Dedifferentiated amniotic fluid mesenchymal stem cell (primary cell): ENCODE data around the gene NAE1.

Experiments
- DNase-seq: peaks from one replicate; pipeline ENCODE4 v3.0.0-alpha.2; 2016; ENCODE audit errors: extremely low spot score

NAE1 gene

DNA sequence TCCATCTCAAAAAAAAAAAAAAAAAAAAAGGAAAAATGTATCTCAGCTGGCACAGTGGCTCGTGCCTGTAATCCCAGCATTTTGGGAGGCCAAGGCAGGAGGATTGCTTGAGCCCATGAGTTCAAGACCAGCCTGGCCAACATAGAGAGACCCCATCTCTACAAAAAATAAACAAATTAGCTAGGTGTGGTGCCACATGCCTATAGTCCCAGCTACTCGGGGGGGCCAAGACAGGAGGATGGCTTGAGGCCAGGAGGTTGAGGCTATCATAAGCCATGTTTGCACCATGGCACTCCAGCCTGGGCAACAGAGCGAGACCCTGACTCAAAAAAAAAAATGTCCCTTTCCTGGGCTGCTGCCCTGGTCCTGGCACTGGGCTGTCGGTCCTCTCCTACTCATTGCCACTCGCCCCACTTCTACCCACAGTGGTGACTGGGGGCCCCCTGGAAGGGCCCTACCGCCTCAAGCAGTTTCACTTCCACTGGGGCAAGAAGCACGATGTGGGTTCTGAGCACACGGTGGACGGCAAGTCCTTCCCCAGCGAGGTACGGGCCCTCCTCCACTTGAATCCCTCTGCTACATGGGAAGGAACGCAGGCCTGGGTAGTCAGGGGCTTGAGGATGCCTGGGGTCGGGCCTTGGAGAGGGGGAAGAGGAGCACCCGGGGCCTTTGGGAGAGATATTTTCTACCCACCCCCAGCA is 19.5 kb upstream of the NAE1 start:
- no peak for DNase-seq

DNA sequence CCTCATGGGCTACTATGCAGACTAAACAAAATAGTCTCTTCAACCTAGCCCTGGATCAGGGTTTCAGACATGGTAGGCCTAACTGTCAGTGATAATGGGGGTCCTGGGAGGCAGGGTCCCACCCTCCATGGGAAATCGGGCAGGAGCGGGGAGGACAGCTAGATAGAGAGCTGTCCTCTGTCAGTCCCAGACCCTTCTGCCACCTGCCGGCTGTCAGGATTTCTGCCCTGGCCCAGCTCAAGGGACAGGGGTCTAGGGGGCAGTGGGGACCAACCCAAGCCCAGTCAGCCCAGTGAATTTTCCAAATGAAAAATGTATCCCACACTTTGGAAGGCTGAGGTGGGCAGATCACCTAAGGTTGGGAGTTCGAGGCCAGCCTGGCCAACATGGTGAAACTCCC is 18.8 kb upstream of the NAE1 start:
- DNase-seq = no peak

- no peak for DNase-seq
These were observed 18.2 kb upstream of the NAE1 start for GRCh38 chr16:66849021-66849420.

DNA sequence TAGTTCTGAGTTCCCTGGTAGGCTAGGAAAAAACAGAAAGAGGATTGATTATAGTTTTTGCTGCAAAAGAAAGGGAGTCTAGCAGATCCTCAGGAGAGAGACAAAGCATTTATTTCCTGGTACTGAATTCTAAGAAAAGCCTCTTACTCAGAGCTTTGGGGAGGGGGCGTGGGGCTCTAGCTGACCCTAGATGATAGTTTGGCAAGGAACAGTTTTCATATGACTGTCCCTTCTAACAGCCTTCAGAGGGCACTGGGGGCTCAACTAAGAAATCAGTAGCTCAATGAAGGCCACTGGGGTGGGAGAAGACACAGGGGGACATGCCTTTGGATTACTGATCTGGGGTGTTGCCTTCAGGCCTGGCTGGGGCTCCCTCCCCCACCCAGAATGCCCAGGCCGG is 17.4 kb upstream of the NAE1 start:
- DNase-seq = no peak

- DNase-seq = no peak
These were observed 16.8 kb upstream of the NAE1 start for GRCh38 chr16:66847533-66848067.

DNA sequence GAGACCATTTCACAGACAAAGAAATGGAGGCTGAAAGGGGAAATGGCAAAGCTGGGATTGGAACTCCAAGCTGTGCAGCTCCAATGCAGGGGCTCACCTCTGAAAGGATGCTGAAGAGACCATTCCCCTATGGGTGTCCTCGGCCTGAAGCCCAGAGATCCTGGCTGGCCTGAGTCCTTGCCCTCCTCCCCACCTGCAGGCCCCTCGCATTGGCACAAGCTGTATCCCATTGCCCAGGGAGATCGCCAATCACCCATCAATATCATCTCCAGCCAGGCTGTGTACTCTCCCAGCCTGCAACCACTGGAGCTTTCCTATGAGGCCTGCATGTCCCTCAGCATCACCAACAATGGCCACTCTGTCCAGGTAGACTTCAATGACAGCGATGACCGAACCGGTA is 16.1 kb upstream of the NAE1 start:
- DNase-seq = no peak

DNA sequence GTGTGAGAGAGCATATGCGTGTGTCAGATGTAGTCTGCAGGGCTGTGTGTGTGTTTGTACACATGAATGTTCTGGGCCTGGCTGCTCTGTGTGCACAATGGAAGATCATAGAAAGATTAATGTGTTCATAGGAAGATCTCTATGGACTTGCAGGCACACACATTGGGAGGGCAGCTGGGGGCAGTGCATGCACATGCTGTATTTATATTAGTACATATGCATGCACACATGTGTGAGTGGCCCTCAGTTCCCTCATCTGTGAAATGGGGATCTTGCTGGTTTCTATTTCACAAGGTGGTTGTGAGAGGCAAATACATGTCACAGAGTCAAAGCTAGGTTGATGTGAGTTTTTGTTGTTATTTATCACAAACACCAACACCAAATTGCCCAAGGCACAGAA is 15.5 kb upstream of the NAE1 start:
- DNase-seq = no peak

GRCh38 chr16:66845791-66846221 is 15.0 kb upstream of the NAE1 start:
- no peak for DNase-seq

DNA sequence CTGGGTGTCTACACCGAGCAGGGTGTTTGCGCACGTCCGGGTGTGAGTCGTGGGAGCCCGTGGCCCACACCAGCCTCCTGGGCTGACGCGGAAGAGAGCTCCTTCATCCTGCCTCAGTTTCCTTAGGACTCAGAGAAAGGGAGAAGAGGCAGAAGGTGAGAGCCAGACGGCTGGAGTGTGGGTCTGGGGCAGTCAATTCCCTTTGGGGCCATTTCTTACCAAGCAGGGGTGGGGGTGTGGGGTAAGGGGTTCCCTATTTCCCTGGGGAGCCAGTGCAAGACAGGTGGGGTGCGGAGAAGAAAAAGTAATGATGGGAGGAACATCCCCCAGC is 14.3 kb upstream of the NAE1 start:
- no peak for DNase-seq

DNA sequence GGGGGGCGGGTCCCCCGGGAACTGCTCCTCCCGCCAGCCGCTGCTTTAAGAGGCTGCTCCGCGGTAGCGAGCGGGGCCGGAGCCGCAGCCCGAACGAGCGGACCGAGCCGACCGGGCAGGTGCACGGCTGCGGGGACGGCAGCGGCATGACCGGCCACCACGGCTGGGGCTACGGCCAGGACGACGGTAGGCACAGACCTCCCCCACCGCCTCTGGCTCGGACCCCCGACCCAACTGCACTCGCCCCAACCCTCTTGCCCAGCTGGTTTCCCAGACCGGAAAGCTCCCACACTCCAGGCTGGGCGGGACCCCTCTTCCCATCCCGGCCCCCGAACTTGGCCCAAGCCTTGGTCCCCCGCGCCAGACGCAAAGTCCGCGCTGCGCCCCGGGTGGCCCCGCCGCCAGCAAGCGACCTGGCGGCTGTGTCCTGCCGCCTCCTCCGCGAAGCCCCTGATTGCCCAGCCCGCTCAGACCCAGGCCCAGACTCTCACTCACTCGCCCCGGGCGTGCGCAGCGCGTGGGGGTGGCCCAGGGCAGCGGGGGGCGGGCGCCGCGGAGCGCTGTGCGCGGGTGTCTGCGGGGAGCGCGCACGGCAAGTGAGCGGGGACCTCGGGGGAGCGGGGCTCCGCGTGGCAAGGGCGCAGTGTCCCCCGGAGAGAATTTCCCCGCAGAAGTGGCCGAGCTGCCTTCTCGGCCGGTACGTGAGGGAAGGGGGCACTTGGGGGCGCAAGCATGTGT is 13.7 kb upstream of the NAE1 start, which contains the start of gene CA7:
CA7 (plus strand) TSS at position 73 of the 738 bp plus-strand sequence; CDS start at position 147, 74 bp downstream.
- no peak for DNase-seq

DNA sequence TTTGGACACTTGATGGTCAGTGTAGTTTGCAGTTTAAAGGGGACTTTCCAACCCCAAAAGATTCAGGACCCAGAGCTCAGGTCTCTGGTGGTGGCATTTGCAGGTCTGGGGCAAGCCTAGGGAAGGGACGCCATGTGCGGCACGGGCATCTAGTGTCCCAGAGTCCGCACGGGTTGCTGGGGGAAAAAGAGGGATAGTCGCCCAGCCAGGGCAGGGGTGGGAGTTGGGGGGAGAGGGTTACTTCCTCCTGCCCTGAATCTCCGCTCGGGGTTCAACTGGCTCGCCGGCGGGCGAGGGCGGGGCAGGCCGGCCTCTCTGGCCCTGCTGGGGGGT is 13.2 kb upstream of the NAE1 start:
- DNase-seq = no peak

GRCh38 chr16:66843191-66843590 is 12.4 kb upstream of the NAE1 start:
- DNase-seq = no peak

GRCh38 chr16:66842765-66843164 is 12.0 kb upstream of the NAE1 start:
- no peak for DNase-seq

DNA sequence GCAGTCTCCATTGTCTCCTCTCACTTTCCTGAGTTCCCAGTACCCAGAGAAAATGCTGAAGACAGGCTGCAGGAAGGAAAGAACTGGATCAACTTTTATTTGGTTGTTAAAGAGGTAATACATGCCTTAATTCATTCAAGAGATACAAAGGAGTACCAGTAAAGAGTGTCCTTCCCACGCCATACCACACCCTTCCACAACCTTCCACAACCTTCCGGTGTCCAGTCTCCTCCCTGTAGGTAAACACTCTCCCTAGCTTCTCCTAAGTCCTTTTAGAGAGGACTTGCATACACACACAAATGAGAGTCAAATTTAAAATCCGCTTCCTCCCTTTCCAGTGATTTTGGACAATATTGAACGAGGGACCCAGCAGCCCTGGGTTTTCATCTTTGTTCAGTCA is 10.6 kb upstream of the NAE1 start:
- no peak for DNase-seq

- no peak for DNase-seq
These were observed 10.1 kb upstream of the NAE1 start for GRCh38 chr16:66840883-66841282.

DNA sequence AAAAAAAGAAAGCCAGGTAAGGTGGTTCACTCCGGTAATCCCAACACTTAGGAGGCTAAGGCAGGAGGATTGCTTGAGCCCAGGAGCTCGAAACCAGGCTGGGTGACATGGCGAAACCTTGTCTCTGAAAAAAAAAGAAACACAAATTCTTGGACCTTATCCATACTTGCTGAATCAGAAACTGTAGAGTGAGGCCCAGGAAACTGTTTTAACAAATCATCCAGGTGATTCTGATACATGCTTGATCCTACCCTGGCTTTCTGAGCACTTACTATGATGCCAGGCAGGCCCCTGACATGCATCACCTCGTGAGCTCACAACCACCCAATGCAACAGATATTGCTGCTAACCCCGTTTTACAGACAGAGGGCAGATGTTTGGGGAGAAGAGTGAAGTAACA is 4.0 kb upstream of the NAE1 start:
- no peak for DNase-seq

GRCh38 chr16:66832661-66833305 is 2.0 kb upstream of the NAE1 start:
- DNase-seq = peak; percentile 45

DNA sequence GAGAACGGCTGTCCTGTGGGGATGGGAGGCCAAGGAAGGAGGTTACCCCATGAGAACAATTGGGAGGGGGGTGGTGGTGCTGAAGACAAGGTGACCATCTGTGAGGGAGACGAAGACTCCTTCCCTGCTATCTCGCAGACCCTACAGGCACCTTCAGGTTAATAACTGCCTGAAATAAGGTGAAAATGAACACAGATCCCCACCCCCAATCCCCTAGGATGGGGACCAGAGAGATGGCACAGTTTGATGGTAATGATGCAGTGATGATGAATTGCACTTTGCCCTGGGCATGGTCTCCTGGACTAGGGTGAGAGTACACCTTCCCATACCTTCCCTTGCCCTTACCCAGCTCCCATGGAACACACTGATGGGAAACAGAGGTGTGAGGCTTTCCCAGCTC is 1.4 kb upstream of the NAE1 start:
- DNase-seq = no peak

DNA sequence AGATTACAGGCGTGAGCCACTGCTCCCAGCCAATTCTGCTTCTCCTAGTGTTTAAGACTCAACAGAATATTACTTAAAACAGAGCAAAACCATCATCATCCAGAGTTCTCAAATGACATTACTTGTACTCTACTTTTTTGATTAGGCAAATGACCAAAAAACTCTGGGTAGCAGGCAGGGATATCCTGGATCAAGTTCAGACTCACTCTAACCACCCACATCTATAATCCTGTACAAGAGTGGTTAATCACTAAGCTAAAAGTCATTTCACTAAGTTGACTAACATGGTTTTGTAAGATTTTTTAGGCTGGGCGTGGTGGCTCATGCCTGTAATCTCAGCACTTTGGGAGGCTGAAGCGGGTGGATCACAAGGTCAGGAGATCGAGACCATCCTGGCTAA is 6.8 kb downstream of the NAE1 start:
- DNase-seq = no peak

GRCh38 chr16:66814734-66815133 is 16.0 kb downstream of the NAE1 start:
- no peak for DNase-seq

DNA sequence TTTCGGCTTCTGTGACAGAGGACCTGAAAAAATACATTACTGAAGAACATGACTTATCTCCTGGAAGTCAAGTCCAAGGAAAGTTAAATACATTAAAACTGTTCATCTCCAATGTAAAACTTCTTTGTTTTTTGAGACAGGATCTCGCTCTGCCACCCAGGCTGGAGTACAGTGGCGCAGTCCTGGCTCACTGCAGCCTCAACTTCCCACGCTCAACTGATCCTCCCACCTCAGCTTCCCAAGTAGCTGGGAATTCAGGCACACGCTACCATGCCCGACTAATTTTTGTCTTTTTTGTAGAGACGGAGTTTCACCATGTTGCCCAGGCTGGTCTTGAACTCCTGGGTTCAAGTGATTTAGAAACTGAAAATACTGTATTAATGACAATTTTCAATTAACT is 19.7 kb downstream of the NAE1 start:
- DNase-seq = no peak

DNA sequence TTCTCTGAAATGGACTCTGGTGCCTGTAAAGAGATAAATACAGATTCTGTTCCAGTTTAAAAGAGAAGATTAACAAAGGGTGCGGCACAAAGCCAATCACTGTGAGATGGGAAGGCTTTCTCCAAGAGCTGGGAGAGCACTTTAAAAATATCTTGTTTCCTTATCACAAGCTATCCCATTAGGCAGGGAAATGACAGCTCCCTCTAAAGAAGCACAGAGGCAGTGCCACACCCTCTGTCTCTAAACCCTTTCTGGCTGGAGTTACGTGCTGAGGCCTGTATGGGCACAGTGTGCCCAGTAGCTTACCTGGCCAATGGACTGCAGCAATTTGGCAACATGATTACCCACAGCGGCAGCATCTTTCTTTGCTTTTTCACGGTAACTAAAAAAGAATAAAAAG is 20.4 kb downstream of the NAE1 start:
- DNase-seq = no peak

GRCh38 chr16:66809765-66810164 is 21.0 kb downstream of the NAE1 start:
- no peak for DNase-seq
